Small intestine (tissue), 7 donors: ENCODE results near the gene ALOX15. TPM values are rescaled to one million over a fixed set of nuclear protein-coding genes. Genes with fewer than 3 reads are reported as not detected.

Experiments
- DNase-seq, 2 donors: peaks; one replicate each; pipeline versions ENCODE4 v3.0.0 to v3.0.0-alpha.2; 2013
- FAIRE-seq: peaks from 2 replicates; lab custom pipeline; 2012; peaks lifted over from hg19 to GRCh38; lab: Jason Lieb, UNC
- H3K27ac ChIP-seq, 3 donors: one replicate each; pipeline ENCODE4 v1.5.1; 2013; ENCODE audit warnings: low read length in 2 of 3, mild to moderate bottlenecking in 2 of 3, control low read depth in 1 of 3, inconsistent platforms in 1 of 3, low read depth in 1 of 3, moderate library complexity in 1 of 3
- H3K27me3 ChIP-seq, 3 donors: one replicate each; pipeline ENCODE4 v1.6.1; 2013; ENCODE audit warnings: low read length in 3 of 3, inconsistent platforms in 1 of 3; ENCODE audit not compliant: control insufficient read depth in 3 of 3, insufficient read depth in 3 of 3
- H3K36me3 ChIP-seq, 3 donors: one replicate each; pipeline ENCODE4 v1.6.1; 2013; ENCODE audit warnings: low read length in 3 of 3, inconsistent platforms in 1 of 3, low read depth in 1 of 3, mild to moderate bottlenecking in 1 of 3, moderate library complexity in 1 of 3; ENCODE audit not compliant: control insufficient read depth in 3 of 3, insufficient read depth in 2 of 3
- H3K4me1 ChIP-seq, 3 donors: one replicate each; pipeline ENCODE4 v1.6.1; 2013; ENCODE audit warnings: low read length in 2 of 3, inconsistent platforms in 1 of 3, low read depth in 1 of 3, mild to moderate bottlenecking in 1 of 3, moderate library complexity in 1 of 3; ENCODE audit not compliant: control insufficient read depth in 3 of 3, insufficient read depth in 2 of 3
- H3K4me3 ChIP-seq, 3 donors: one replicate each; pipeline ENCODE4 v1.5.1; 2013; ENCODE audit warnings: low read length in 3 of 3, control low read depth in 1 of 3, inconsistent platforms in 1 of 3, low read depth in 1 of 3, mild to moderate bottlenecking in 1 of 3, moderate library complexity in 1 of 3
- H3K9me3 ChIP-seq, 2 donors: one replicate each; pipeline ENCODE4 v1.6.1; 2013; ENCODE audit warnings: low read depth in 1 of 2, low read length in 1 of 2; ENCODE audit not compliant: control insufficient read depth in 2 of 2, insufficient read depth in 1 of 2
- WGBS, 3 donors: extraction: QIAGEN DNeasy Blood & Tissue Kit; methylation state at CpG; one replicate each; pipeline ENCODE4 v1.1.7; 2013; 5-methylcytosine and 5-hydroxymethylcytosine counted together
- polyA plus RNA-seq, 4 donors: library from polyadenylated mRNA; stranded (reverse) in 3 of 4; unstranded in 1 of 4; fragments of 200-250 nt in 3 of 4; fragments of 120-200 nt in 1 of 4; gene quantifications; one replicate each; pipeline versions ENCODE4 v1.2.1 to v1.2.3, GENCODE V29; 2013
- donor health status: healthy with polysubstance abuse.
- donor health status: control.
- donor health status: control.
- donor health status: Bipolar disorder and iron deficiency.
- donor health status: healthy.

The ALOX15 gene
- polyA plus RNA-seq, 4 donors = 0.15 to 0.49 (median 0.27) TPM; not detected in 1

- Histone ChIP-seq H3K4me1 (peaks cover 0 to 30% (median 0%) of the 10 kb centered on the region in 3 donors), H3K9me3 (no peaks in the 10 kb centered on the region), H3K27ac (no peak overlapping the region), H3K27me3 (peaks cover 11 to 23% (median 18%) of the 10 kb centered on the region in 3 donors), H3K36me3 (peaks cover 0 to 2% (median 0%) of the 10 kb centered on the region in 3 donors), H3K4me3 (no peak overlapping the region)
- WGBS, 3 donors = 80 to 84% (median 82%) methylated on average over 8 of the region's 8 CpGs
- DNase-seq (no peak), FAIRE-seq (no peak)
These were observed 58.8 kb downstream of the ALOX15 start for GRCh38 chr17:4582691-4583090.

DNA sequence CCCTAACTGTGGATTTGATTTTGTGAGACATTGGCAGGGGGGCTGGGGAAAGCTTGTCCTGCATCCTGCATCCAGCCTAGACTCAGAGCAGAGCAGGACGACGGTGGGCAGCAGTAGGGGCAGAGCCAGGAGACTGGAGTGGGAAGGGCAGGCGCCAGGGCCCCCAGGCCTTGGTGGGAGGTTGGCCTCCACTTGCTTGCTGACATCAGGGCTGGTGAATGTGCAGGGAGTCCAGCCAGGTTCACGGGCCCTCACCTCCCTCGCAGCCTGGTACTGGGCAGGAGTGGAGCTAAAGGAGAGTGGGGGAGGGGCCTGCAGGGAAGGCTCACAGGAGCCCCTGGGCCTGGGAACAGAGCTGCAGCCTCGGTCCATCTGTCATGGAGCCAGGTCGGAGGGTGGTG, 59.4 kb downstream of the ALOX15 start:
- H3K9me3 ChIP-seq = no peaks in the 10 kb centered on the region
- H3K4me1 ChIP-seq = peaks cover 0 to 30% (median 0%) of the 10 kb centered on the region in 3 donors
- H3K27ac ChIP-seq = no peak overlapping the region
- WGBS, 3 donors = 59 to 76% (median 73%) methylated on average over 7 of the region's 7 CpGs
- peaks cover 11 to 23% (median 18%) of the 10 kb centered on the region in 3 donors for H3K27me3 ChIP-seq
- peaks cover 0 to 2% (median 0%) of the 10 kb centered on the region in 3 donors for H3K36me3 ChIP-seq
- no peak overlapping the region for H3K4me3 ChIP-seq
- DNase-seq (no peak), FAIRE-seq (no peak)

Other genes with a start within 250 kb of the ALOX15 start
- gene SPNS3, start 207.7 kb downstream of the ALOX15 start, polyA plus RNA-seq = 1 to 10 TPM in 3 of 4 donors, under 1 TPM in 1; 0.45 to 8.1 (median 2.4) TPM
- 10 to 100 TPM in 2 of 4 donors, 1 to 10 TPM in 2; 6.3 to 37.3 (median 22.3) TPM for gene SPNS2, start 142.8 kb downstream of the ALOX15 start, polyA plus RNA-seq
- 10 to 100 TPM; 15.0 to 43.5 (median 25.1) TPM for gene MYBBP1A, start 86.3 kb downstream of the ALOX15 start, polyA plus RNA-seq
- 10 to 100 TPM in 3 of 4 donors, 1 to 10 TPM in 1; 4.5 to 63.9 (median 21.4) TPM for gene GGT6, start 81.1 kb downstream of the ALOX15 start, polyA plus RNA-seq
- 10 to 100 TPM in 1 of 4 donors, 1 to 10 TPM in 1, not detected in 2; 1.5 to 10.4 TPM for gene SMTNL2, start 57.1 kb downstream of the ALOX15 start, polyA plus RNA-seq
- gene PELP1, start 62.5 kb upstream of the ALOX15 start, polyA plus RNA-seq = 10 to 100 TPM in 2 of 4 donors, 1 to 10 TPM in 2; 7.3 to 57.7 (median 15.2) TPM
- gene ARRB2, start 69.0 kb upstream of the ALOX15 start, polyA plus RNA-seq = 100 to 1,000 TPM in 3 of 4 donors, 10 to 100 TPM in 1; 43.8 to 131 (median 110) TPM
- 10 to 100 TPM; 36.3 to 61.1 (median 42.7) TPM for gene MED11, start 89.8 kb upstream of the ALOX15 start, polyA plus RNA-seq
- 10 to 100 TPM in 2 of 4 donors, 1 to 10 TPM in 2; 2.0 to 13.5 (median 7.7) TPM for gene ZMYND15, start 98.2 kb upstream of the ALOX15 start, polyA plus RNA-seq
- gene CXCL16, start 98.2 kb upstream of the ALOX15 start, polyA plus RNA-seq = 10 to 100 TPM; 37.5 to 77.8 (median 48.1) TPM
- gene TM4SF5, start 130.2 kb upstream of the ALOX15 start, polyA plus RNA-seq = 100 to 1,000 TPM in 2 of 4 donors, 10 to 100 TPM in 2; 27.8 to 503 (median 282) TPM
- 1 to 10 TPM; 1.3 to 6.9 (median 4.2) TPM for gene VMO1, start 144.7 kb upstream of the ALOX15 start, polyA plus RNA-seq
- 10 to 100 TPM in 3 of 4 donors, 1 to 10 TPM in 1; 4.2 to 49.4 (median 33.8) TPM for gene GLTPD2, start 147.3 kb upstream of the ALOX15 start, polyA plus RNA-seq
- 100 to 1,000 TPM in 3 of 4 donors, 10 to 100 TPM in 1; 87.8 to 219 (median 174) TPM for gene PSMB6, start 154.5 kb upstream of the ALOX15 start, polyA plus RNA-seq
- 10 to 100 TPM in 2 of 4 donors, 1 to 10 TPM in 2; 9.2 to 18.8 (median 10.7) TPM for gene PLD2, start 165.5 kb upstream of the ALOX15 start, polyA plus RNA-seq
- 100 to 1,000 TPM in 1 of 4 donors, 10 to 100 TPM in 3; 49.2 to 110 (median 64.7) TPM for gene MINK1, start 191.7 kb upstream of the ALOX15 start, polyA plus RNA-seq